NCI-H774 (cell line): ENCODE measurements around the gene USP33.
"Not testable (repeated sequence)": the region's sequence is repeated elsewhere in the genome, so short reads cannot be mapped to it uniquely, and the experiment has no call there.

Experiments
- DNase-seq: peaks from one replicate; lab custom pipeline; 2025; lab: John Stamatoyannopoulos, UW

Gene USP33

GRCh38 chr1:77739235-77739634, 20.4 kb downstream of the USP33 start:
- no peak for DNase-seq

- no peak for DNase-seq
These were observed 27.6 kb downstream of the USP33 start for GRCh38 chr1:77732090-77732489.

- no peak for DNase-seq
These were observed 33.9 kb downstream of the USP33 start for GRCh38 chr1:77725706-77726105.

- no peak for DNase-seq
These were observed 41.5 kb downstream of the USP33 start for GRCh38 chr1:77718181-77718580.

GRCh38 chr1:77716065-77716464, 43.6 kb downstream of the USP33 start:
- DNase-seq, result no peak

- no peak for DNase-seq
These were observed 49.9 kb downstream of the USP33 start for GRCh38 chr1:77709727-77710126.

GRCh38 chr1:77706321-77706720, 53.3 kb downstream of the USP33 start:
- DNase-seq, result no peak

- no peak for DNase-seq
These were observed 54.9 kb downstream of the USP33 start for GRCh38 chr1:77704736-77705135.

GRCh38 chr1:77699673-77700072, 60.0 kb downstream of the USP33 start:
- not testable (repeated sequence) for DNase-seq

GRCh38 chr1:77697441-77697840, 62.2 kb downstream of the USP33 start:
- no peak for DNase-seq

GRCh38 chr1:77688939-77689338, 70.7 kb downstream of the USP33 start:
- no peak for DNase-seq

- DNase-seq, result no peak
These were observed 72.1 kb downstream of the USP33 start for GRCh38 chr1:77687519-77687906.

- no peak for DNase-seq
These were observed 72.7 kb downstream of the USP33 start for GRCh38 chr1:77686796-77687518.

GRCh38 chr1:77683160-77684148, 76.2 kb downstream of the USP33 start:
- peak; percentile 90 for DNase-seq

- DNase-seq, result peak; percentile 87
These were observed 77.0 kb downstream of the USP33 start, which contains the start of gene ZZZ3 for GRCh38 chr1:77682460-77683159. Gene ZZZ3, minus strand, starts transcription at chr1:77682658. Its CDS starts 49,304 bp downstream, at chr1:77633354.

- DNase-seq, result no peak
These were observed 79.5 kb downstream of the USP33 start for GRCh38 chr1:77680173-77680572.

GRCh38 chr1:77678660-77679610, 80.7 kb downstream of the USP33 start:
- no peak for DNase-seq

- DNase-seq, result not testable (repeated sequence)
These were observed 84.8 kb downstream of the USP33 start for GRCh38 chr1:77674807-77675206.

GRCh38 chr1:77673716-77674355, 85.8 kb downstream of the USP33 start:
- no peak for DNase-seq

- no peak for DNase-seq
These were observed 86.6 kb downstream of the USP33 start for GRCh38 chr1:77673030-77673429.

GRCh38 chr1:77672374-77672773, 87.3 kb downstream of the USP33 start:
- no peak for DNase-seq
